Measurements from ENCODE around the gene GJB2. TPM values are rescaled to one million over a fixed set of nuclear protein-coding genes. Genes with fewer than 3 reads are reported as not detected.
A peak's percentile ranks its signal among the peaks of the same experiment; 100 is the strongest.

GJB2 gene
- total RNA-seq, 2 experiments from 2014 or later: 0.19 to 0.25 TPM

- Histone ChIP-seq H3K36me3 (ENCODE audit: insufficient read depth, low read length) (no peaks in the 10 kb centered on the region), H3K9me3 (ENCODE audit: control insufficient read depth in 1 of 2, insufficient read depth in 1 of 2, low read length in 2 of 2) (no peaks in the 10 kb centered on the region), H3K4me3 (ENCODE audit: low read length) (peak overlapping the region; percentile 55), H3K4me1 (ENCODE audit: insufficient read depth, low read length) (peaks cover 21% of the 10 kb centered on the region), H3K27me3 (ENCODE audit: control insufficient read depth in 1 of 2, insufficient read depth in 2 of 2, low read length in 2 of 2) (peaks cover 11 to 13% of the 10 kb centered on the region in 2 experiments), H3K27ac (ENCODE audit: low read depth in 1 of 2, low read length in 2 of 2) (no peak overlapping the region)
- H3K27me3 Mint-ChIP-seq: peaks cover 5% of the 10 kb centered on the region
- H3K4me1 Mint-ChIP-seq (ENCODE audit: low read depth): peaks cover 10% of the 10 kb centered on the region
- POLR2A ChIA-PET: no interaction called here
- CTCF ChIA-PET: no interaction called here
- H3K27ac Mint-ChIP-seq: no peak overlapping the region
- peak overlapping the region; percentile 42 for H3K4me3 Mint-ChIP-seq
- H3K9me3 Mint-ChIP-seq: no peaks in the 10 kb centered on the region
- ATAC-seq (ENCODE audit: poor library complexity) (no peak), DNase-seq (no peak)
- intact Hi-C loops (cut with DNase I, micrococcal nuclease): no loop called here
- TF ChIP-seq CTCF (IDR thresholded peaks at IDR 0.05): no peak
- no peaks in the 10 kb centered on the region for H3K36me3 Mint-ChIP-seq (ENCODE audit: low read depth)
Measured at GRCh38 chr13:20232556-20233277, 40.0 kb upstream of the GJB2 start.

GRCh38 chr13:20231839-20232555, 39.3 kb upstream of the GJB2 start, which contains the start of gene GJB6:
Gene GJB6 (minus strand): TSS chr13:20232319. CDS start chr13:20223480, 8,839 bp downstream.
- no peak within 1 kb of the TSS for H3K27ac ChIP-seq (ENCODE audit: low read depth in 1 of 2, low read length in 2 of 2)
- intact Hi-C loops (cut with DNase I, micrococcal nuclease): no loop called here
- H3K36me3 ChIP-seq (ENCODE audit: insufficient read depth, low read length): no peaks in the 10 kb centered on the region
- ChIA-PET CTCF (no interaction called here), POLR2A (interaction anchor here (3.6 kb wide), 1 partner anchor 245 kb away, joined by 21 read pairs; no protein-coding TSS in a partner anchor)
- H3K4me1 ChIP-seq (ENCODE audit: insufficient read depth, low read length): peaks cover 21% of the 10 kb centered on the region
- no peaks in the 10 kb centered on the region for H3K9me3 ChIP-seq (ENCODE audit: control insufficient read depth in 1 of 2, insufficient read depth in 1 of 2, low read length in 2 of 2)
- peak in 11 of 14 experiments; percentile 7 to 47 (median 28) for DNase-seq
- peak within 1 kb of the TSS; percentile 95 for H3K4me3 Mint-ChIP-seq
- H3K27ac Mint-ChIP-seq: peak within 1 kb of the TSS; percentile 88
- peak; percentile 70 for ATAC-seq (ENCODE audit: poor library complexity)
- no peaks in the 10 kb centered on the region for H3K9me3 Mint-ChIP-seq
- peaks cover 11 to 13% of the 10 kb centered on the region in 2 experiments for H3K27me3 ChIP-seq (ENCODE audit: control insufficient read depth in 1 of 2, insufficient read depth in 2 of 2, low read length in 2 of 2)
- no peak for TF ChIP-seq CTCF (IDR thresholded peaks at IDR 0.05)
- H3K4me1 Mint-ChIP-seq (ENCODE audit: low read depth): peaks cover 10% of the 10 kb centered on the region
- peak within 1 kb of the TSS; percentile 55 for H3K4me3 ChIP-seq (ENCODE audit: low read length)
- H3K36me3 Mint-ChIP-seq (ENCODE audit: low read depth): no peaks in the 10 kb centered on the region
- H3K27me3 Mint-ChIP-seq: peaks cover 5% of the 10 kb centered on the region

- peaks cover 10% of the 10 kb centered on the region for H3K4me1 Mint-ChIP-seq (ENCODE audit: low read depth)
- POLR2A ChIA-PET: interaction anchor here (0.9 to 3.6 kb wide), 3 partner anchors 34 to 671 kb away, joined by 3 to 21 read pairs (median 4); partner anchors contain the start of gene XPO4
- H3K9me3 Mint-ChIP-seq: no peaks in the 10 kb centered on the region
- Histone ChIP-seq H3K36me3 (ENCODE audit: insufficient read depth, low read length) (no peaks in the 10 kb centered on the region), H3K4me1 (ENCODE audit: insufficient read depth, low read length) (peaks cover 21% of the 10 kb centered on the region), H3K9me3 (ENCODE audit: control insufficient read depth in 1 of 2, insufficient read depth in 1 of 2, low read length in 2 of 2) (no peaks in the 10 kb centered on the region), H3K4me3 (ENCODE audit: low read length) (peak overlapping the region; percentile 55), H3K27me3 (ENCODE audit: control insufficient read depth in 1 of 2, insufficient read depth in 2 of 2, low read length in 2 of 2) (peaks cover 11 to 13% of the 10 kb centered on the region in 2 experiments), H3K27ac (ENCODE audit: low read depth in 1 of 2, low read length in 2 of 2) (no peak overlapping the region)
- no peaks in the 10 kb centered on the region for H3K36me3 Mint-ChIP-seq (ENCODE audit: low read depth)
- ATAC-seq (ENCODE audit: poor library complexity): peak; percentile 35
- intact Hi-C loops (cut with DNase I, micrococcal nuclease): no loop called here
- H3K4me3 Mint-ChIP-seq: peak overlapping the region; percentile 95
- H3K27ac Mint-ChIP-seq: peak overlapping the region; percentile 88
- DNase-seq: peak in 9 of 14 experiments; percentile 7 to 40 (median 29)
- TF ChIP-seq CTCF (IDR thresholded peaks at IDR 0.05): no peak
- CTCF ChIA-PET: no interaction called here
- peaks cover 5% of the 10 kb centered on the region for H3K27me3 Mint-ChIP-seq
Measured at GRCh38 chr13:20230913-20231838, 38.4 kb upstream of the GJB2 start.
